NCI-H226 (cell line): Measurements from ENCODE around the gene PRSS33.

Experiments used
- DNase-seq: peaks from one replicate; pipeline ENCODE4 v3.0.0-alpha.2; 2015

PRSS33 gene

DNA sequence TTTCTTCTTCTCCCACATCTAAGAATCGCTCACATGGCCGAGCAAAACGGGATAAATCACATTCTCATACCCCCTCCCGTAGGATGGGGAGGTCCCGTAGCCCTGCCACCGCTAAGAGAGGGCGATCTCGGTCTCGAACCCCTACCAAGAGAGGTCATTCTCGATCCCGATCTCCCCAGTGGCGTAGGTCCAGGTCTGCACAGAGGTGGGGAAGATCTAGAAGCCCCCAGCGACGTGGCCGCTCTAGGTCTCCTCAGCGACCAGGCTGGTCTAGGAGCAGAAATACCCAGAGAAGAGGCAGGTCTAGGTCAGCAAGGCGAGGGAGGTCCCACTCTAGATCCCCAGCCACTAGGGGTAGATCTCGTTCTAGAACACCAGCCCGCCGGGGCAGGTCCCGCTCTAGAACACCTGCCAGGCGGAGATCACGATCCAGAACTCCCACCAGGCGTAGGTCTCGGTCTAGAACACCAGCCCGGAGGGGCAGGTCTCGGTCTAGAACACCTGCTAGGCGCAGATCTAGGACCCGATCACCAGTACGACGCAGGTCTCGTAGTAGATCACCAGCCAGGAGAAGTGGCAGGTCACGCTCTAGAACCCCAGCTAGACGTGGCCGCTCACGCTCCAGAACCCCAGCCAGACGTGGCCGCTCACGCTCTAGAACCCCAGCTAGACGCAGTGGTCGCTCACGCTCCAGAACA lies 25.3 kb downstream of the PRSS33 start:
- no peak for DNase-seq

DNA sequence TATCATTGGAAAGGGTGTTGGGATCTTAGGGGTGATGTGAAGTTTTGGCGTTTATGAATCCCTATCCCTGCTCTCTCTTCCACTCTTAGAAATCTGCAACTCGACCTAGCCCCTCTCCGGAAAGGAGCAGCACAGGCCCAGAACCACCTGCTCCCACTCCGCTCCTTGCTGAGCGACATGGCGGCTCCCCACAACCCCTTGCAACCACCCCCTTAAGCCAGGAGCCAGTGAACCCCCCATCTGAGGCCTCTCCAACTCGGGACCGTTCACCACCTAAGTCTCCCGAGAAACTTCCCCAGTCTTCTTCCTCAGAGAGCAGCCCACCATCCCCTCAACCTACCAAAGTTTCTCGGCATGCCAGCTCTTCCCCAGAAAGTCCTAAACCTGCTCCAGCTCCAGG lies 25.9 kb downstream of the PRSS33 start:
- no peak for DNase-seq

DNA sequence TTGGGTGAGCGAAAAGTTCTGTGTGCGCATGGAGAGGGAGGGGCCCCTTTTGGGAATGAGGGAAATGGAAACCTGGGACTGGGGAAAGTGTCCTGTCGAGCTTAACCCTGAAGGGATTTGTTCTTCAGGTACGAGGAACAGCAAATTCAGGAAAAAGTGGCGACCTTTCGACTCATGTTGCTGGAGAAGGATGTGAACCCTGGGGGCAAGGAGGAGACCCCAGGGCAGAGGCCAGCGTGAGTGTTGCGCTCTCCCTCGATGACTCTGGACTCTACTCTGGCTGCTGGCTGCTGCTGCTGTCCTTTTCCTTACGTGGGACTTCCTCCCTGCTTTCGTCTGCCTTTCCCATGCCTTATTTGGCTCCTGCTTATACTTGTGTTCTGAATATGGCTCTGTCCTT lies 30.0 kb downstream of the PRSS33 start:
- no peak for DNase-seq

DNA sequence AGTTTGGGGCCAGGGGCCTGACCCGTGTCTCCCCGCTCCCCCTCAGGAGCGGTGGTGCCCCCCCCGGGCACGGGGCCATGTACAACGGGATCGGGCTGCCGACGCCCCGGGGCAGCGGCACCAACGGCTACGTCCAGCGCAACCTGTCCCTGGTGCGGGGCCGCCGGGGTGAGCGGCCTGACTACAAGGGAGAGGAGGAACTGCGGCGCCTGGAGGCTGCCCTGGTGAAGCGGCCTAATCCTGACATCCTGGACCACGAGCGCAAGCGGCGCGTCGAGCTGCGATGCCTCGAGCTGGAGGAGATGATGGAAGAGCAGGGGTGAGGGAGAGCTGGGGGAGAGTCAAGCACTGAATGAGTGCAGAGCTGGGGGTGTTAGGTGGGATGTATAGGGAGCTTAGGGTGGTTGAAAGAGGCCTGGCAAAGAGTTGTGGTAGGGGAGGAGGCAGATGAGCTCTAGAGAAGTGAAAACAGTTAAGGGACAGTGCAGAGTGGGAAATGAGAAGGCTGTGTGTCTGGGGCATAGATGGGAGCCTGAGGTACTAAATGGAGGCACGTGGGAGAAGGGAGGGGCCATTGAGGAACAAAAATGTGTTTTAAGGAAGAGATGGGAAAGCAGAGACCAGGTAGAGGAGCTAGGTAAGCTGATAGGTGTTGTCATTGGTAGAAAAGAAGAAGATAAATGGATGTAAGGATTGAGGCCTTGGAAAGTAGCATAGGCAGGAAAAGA lies 30.9 kb downstream of the PRSS33 start:
- DNase-seq, result no peak

DNA sequence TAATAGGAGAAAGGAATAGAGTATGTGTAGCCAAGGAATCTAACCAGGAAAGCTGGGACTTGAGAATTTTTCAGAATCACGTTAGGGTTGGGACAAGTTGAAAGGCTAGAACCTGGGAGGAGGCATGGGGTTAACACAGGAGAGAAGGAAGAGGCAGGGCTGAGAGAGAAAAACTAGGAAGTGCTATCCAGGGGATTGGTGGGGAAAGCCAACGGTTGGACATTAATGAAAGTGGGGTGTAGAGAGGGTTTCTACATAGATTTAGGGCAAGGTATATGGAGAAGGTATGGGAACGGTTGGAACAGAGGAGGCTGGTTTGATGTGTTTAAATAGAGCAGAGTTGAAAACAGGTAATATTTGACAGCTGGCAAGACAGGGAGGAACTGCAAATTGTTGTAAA lies 32.2 kb downstream of the PRSS33 start:
- no peak for DNase-seq

DNA sequence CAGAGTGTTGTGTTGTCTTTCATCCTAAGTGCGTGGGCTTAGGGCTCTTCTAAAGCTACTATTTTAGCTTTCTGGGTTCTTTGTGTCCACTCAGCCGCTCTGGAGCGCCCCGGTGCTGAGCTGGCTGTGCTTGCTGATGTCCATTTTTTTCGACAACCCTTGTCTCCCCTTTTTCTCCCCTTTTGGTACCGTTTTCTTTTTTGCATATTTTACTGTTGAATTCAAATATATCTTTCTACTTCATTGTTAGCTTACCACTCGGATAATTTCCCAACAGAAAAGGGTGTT lies 33.7 kb downstream of the PRSS33 start:
- no peak for DNase-seq

DNA sequence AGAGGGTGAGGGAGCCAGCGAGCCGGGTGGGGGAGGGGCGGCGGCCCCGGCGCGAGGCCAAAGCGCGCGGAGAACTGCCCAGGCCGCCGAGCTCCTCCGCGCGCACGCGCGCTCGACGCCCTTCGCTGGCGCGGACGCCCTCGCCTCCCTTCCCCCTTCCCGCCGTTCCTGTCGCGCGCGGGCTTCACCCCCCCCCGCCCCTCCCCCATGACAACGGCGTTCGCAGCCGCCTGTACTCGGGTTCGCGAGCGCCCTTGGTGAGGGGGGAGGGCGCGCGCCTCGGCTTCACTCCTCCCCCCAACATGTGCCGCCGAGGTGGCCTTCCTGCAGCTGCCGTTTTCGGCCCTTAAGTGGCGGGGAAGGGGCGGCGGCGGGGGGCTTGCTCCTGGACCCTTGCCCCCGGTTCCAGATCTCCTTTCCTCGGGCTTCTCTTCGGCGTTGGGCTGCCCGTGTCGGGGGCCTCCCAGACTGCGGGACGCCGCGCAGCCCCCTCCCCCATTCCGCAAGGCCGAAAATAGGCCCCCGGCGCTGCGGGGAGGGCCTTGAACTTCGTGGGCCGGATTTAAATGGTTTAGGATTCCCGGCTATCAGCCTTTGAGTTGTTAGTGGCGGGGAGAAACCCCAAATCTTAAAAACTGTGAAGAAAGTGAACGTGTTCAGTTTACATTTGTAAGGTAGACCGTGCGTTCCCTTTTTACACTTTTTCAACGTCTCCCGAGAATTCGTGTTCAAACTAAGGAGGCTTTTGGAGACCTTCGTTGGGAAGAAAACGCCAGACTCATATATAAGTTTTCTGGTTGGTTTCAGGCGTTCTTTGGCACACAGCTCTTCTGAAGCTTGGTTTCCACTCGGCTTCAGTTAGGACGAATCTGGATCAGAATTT lies 34.3 kb downstream of the PRSS33 start:
- DNase-seq, result peak; percentile 72

DNA sequence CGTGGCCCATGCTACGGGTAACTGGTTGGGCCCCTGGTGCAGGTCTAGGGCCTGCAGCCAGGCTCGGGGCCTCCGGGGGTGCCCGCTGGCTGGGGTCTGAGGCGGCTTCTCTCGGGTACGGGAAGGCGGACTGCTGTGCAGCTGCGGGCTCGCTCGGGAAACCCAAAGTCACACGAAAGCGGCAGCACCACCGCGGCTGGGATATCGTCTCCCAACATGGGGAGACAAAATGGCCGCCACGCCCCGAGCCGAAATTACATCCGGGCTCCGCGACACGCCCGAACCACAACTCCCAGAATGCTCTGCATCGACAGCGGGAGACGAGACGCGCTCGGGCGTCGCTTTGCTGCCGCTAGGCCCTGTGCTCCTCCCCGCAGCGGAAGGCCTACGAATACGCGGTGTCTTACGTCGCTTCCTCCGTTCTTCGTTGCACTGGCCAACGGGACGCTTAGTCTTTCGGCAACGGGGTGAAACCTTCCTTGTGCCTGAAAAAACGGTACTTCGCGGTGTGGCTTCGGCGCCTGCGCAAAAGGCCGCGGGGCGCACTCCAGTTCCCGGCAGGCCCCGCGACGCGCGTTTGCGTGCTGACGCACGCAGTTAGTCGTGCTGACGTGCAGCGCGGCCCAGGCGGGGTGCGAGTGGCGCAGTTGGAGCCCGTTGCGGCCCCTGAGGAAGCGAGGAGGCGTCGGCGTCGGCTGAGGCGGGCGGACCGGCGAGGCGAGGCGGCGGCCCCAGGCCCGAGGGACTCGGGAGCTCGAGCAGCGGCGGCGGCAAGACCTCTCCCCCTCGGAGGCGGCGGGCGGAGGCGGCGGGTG lies 35.1 kb downstream of the PRSS33 start, which contains the start of gene SRRM2:
Gene SRRM2, plus strand, starts transcription at position 604 of the 815 bp plus-strand sequence. CDS start 3,727 bp downstream, outside the sequence.
- peak; percentile 96 for DNase-seq

DNA sequence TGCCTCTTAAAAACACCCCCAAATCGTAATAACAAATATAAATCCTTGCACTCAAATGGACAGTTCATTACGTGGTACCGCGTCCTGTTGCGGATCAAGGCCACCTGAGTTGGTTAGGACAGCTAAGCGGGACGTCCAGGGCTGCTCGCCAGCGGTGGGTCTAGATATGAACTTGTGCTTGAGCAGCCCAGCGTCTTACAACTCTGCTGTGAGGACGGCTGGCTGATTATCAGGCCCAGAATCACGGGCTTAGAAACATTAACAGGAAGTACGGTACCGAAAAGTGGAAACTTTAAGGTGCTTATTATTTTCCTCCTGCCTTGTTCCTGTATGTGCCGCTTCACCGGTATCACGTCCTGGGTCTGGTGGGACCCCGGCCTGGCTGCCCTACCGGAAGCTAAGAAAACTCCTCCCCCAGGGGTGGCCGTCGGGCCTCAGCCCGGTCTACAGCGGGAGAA lies 35.8 kb downstream of the PRSS33 start:
- DNase-seq, result no peak

DNA sequence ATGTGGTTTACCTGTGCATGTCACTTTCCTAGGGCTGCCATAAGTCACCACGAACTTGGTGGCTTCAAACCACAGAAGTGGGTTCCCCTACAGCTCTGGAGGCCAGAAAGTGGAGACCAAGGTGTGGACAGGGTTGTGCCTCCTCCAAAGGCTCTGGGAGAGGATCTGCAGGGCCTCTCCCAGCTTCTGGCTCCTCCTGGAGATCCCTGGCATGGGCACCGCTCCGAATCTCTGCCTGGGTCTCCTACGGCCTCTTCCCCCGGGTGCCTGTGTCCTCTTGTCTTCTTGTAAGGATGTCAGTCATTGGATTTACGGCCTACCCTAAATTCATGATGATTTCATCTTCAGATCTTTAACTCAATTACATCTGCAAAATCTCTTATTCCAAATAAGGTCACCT lies 37.4 kb downstream of the PRSS33 start:
- no peak for DNase-seq

DNA sequence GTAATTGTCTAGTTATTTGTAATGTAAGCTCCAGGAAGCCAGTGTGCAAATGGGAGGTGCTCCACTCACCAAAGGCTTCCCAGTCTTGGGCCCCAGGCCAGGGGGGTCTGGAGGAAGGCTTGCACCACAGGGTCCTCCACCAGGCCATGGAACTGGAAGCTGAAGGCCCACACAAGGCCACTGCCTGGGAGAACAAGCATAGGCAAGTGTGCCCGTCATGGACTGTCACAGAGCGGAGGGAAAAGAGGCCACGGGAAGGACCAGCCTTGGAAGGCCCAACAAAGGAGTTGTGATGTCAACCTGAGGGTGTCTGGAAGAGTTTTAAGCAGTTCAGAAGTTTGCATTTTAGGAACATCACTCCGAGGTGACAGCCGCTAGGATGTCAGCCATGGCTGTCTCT lies 37.9 kb downstream of the PRSS33 start:
- no peak for DNase-seq

DNA sequence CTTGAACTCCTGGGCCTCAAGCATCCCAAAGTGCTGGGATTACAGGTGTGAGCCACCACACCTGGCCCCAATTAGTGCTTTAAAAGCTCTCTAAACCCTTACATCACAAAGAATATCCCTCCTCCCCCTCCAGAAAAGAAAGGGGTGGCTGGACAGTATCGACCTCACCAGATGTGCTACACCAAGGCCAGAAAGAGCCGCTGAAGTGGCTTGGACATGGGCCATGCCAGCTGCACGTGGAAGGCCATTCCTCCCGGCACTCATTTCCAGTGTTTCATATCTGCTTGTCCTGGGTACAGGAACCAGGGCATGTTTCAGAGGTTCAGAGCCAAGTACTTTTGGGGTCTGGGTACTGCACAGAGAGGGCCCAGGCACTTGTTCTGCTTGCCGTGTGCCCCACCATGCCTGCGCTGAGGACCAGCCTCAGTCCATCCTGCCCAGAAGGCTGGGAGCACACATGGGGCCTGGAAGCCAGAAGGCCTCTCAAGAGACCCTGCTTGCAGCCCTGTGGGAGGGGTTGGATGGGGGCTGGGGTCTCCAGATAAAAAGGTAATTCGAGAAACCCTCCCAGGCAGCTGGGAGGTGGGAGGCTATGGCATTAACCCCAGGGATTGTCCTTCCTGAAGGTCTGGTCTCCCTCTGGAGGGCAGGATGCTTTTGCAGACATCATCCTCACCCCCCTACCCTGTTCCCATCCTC lies 38.5 kb downstream of the PRSS33 start:
- DNase-seq, result no peak

DNA sequence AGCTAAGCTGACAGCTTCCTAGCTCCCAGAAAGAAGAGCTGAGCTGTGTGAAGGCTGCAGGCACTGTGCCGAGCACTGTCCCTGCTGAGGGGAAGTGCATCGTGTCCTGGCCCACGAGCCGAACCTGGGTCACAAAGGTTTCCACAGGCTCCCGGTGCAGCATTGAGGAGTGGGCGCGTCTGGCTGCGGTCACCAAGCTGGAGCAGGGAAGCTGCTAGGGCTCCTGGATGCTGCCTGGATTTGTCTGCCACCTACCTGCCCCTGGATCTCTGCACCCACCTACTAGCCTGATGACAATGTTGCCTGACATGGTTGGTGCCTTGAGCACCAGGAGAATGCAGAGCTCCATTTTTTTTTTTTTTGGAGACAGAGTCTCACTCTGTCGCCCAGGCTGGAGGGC lies 41.4 kb downstream of the PRSS33 start:
- no peak for DNase-seq

DNA sequence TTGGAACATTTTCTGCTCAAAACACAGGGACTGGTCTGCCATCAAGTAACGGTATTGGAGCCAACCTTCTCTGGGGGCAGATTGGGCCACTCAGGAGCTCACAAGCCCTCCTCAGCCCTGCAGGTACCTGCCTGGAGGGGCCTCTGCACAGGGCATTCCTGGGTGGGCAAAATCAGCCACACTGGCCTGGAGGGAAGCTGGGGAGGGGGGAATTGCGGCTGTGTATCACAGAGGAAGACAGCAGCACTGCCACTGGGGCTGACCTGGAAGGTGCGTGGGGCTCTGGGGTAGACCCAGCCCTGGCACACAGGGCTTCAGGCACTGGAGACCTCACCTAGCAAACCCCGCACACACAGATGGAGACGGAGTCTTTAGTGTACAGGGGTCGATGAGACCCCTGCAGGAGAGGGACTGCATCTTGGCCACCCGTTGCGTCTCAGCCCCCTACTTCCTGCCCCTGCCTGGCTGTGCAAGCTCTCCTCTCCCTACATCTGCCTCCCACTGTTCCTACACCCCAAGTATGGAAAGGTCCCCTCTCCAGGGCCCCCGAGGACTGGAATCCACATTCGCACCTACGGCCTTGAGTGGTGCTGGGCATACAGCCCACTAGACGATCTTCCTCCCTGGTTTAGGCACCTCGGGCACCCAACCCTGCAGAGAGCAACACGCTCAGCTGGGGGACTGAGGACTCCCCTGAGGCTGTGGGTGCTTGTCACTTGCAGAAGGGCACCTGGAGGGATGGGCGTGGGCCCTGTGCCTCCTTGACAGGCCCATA lies 42.1 kb downstream of the PRSS33 start:
- no peak for DNase-seq

DNA sequence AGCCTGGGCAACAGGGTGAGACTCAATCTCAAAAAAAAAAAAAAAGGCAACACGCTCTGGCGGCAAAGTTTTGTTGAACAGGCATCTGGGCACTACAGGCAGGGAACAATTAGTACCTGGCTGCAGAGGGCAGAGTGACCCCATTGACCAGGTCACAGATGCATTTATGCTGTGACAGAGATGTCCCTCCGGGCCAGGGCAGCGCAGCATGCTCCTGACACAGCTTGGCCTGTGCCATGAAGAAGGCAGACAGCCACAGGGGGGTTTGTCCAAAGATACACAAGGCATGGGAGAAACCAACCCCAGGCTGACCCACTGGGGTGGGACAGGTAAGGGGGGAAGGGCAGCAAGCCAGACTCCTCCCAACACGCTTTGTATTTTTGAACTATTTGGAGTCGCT lies 42.6 kb downstream of the PRSS33 start:
- no peak for DNase-seq

DNA sequence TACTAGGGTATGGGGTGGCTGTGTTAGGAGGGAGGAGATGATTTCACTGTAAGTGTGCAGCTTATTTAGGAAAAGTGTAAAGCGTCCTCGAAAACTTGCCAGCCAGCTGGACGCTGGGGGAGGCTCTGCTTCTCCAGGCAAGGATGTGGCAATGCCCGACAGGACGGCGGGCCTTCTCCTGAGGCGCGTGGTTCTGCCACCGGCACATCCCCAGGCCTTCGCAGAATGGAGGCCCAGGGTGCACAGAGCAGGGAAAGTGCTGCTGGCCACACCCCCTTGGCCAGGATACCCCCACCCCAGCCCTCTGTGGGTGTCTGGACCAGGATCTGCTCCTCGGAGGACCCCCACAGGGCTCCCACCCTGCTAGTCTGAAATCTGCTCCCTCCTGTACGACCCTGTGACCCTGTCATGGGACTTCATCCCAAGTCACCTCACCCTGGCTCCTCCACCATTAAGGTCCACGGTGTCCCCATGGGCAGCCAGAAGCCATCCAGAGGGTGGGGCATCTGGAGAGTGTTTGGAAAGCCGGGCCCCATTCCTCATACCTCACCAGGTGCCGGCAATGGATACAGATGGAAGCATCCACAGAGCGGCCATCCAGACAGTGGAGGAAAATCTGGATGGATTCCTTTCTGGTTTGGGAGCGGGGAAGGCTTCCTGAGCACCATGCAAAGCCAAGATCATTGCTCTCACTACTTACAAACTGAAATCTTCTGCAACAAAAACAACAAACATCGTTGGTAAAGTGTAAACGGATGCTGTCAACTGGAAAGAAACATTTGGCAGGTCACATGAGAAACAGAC lies 44.2 kb downstream of the PRSS33 start:
- DNase-seq, result no peak

DNA sequence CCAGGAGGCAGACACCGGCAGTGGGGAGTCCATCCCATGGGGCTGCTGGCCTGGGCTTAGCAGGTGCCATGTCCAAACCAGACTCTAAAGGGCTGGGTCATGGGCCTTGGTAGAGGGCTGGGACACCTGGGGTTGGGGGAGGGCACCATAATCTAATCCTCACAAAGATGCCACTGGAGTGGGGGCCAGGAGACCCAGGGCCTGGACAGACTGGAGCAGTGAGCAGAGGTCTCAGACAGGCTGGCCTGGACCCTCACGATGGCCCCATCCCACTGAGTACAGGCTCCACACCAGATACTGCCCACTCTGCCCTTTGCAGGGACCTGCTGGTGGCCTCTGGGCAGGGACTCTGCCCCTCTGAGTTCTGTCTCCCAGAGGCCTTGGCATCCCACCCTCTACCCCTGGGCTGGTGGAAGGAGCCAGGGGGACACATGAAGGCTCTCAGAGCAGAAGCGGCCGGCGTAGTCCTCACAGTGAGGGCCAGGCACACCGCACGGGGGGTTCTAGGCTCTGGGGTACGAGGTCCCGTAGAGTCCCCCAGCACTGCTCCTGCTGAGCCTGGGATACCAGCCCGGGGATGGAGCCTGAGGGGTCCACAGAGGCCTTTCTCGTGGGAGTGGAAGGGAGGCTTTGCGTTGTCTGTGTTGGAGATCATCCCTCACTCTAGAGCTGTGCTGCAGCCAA lies 44.9 kb downstream of the PRSS33 start:
- no peak for DNase-seq

DNA sequence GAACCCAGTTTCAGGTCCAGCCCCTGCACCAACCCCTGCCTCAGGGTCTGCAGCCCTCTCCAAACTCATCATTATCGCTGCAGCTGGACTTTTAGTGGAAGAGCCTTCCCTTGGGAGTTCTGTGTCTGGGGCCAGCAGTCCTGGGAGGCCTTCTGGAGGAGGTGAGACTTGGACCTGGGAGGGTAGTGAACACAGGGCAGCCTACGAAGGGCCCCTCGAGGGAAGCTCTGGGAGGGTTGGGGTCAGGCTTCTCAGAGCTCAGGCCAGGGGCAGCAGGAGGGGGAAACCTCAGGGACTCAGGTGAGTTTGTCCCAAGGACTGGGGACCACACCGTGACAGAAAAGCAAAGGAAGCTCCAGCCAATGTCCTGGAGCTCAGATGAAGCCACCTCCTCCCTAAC lies 46.2 kb downstream of the PRSS33 start:
- DNase-seq, result no peak

DNA sequence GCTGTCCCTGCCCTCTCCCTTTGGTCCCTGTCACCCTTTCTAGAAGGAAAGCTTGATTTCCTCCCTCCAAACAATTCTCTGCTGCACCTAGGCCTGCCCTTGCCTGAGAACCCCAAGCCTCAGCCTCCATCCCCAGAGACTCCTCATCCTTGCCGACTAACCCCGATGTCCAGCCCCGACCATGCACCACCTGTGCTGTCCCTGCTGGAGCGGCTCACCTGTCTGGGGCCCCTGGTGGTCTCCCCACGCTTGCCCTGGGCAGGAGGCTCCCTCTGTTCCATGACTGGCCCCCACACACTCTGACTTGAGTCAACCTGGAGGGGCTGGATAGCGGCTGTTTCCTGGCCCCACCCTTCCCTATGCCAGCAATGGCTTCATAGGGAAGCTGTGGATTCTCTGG lies 46.9 kb downstream of the PRSS33 start:
- DNase-seq, result no peak
